ENCODE results near the gene ACAP3.

DNA sequence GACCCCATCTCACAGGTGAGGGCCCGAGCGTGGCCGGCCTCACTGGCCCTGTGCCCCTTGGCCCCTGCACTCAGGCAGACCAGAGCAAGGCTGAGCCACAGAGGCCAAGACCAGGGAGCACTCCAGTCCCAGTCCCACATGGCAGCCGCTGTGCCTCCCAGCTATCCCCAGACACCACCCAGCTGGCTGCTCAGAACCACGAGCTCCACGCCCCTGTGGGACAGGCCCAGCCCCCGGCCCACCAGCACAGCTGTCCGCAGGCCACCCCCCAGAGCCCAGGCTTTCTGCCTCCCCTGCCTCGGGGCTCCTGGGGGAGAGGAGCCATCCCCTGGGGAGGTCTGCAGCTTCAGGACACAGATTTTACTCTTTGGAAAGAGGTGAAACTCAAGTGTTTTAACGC is 52.1 kb downstream of the ACAP3 start:
- TF ChIP-seq, protein P1, sequence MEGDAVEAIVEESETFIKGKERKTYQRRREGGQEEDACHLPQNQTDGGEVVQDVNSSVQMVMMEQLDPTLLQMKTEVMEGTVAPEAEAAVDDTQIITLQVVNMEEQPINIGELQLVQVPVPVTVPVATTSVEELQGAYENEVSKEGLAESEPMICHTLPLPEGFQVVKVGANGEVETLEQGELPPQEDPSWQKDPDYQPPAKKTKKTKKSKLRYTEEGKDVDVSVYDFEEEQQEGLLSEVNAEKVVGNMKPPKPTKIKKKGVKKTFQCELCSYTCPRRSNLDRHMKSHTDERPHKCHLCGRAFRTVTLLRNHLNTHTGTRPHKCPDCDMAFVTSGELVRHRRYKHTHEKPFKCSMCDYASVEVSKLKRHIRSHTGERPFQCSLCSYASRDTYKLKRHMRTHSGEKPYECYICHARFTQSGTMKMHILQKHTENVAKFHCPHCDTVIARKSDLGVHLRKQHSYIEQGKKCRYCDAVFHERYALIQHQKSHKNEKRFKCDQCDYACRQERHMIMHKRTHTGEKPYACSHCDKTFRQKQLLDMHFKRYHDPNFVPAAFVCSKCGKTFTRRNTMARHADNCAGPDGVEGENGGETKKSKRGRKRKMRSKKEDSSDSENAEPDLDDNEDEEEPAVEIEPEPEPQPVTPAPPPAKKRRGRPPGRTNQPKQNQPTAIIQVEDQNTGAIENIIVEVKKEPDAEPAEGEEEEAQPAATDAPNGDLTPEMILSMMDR (IDR thresholded peaks at IDR 0.05; ENCODE audit: insufficient read depth, low read length): no peak
- TF ChIP-seq, protein P2, sequence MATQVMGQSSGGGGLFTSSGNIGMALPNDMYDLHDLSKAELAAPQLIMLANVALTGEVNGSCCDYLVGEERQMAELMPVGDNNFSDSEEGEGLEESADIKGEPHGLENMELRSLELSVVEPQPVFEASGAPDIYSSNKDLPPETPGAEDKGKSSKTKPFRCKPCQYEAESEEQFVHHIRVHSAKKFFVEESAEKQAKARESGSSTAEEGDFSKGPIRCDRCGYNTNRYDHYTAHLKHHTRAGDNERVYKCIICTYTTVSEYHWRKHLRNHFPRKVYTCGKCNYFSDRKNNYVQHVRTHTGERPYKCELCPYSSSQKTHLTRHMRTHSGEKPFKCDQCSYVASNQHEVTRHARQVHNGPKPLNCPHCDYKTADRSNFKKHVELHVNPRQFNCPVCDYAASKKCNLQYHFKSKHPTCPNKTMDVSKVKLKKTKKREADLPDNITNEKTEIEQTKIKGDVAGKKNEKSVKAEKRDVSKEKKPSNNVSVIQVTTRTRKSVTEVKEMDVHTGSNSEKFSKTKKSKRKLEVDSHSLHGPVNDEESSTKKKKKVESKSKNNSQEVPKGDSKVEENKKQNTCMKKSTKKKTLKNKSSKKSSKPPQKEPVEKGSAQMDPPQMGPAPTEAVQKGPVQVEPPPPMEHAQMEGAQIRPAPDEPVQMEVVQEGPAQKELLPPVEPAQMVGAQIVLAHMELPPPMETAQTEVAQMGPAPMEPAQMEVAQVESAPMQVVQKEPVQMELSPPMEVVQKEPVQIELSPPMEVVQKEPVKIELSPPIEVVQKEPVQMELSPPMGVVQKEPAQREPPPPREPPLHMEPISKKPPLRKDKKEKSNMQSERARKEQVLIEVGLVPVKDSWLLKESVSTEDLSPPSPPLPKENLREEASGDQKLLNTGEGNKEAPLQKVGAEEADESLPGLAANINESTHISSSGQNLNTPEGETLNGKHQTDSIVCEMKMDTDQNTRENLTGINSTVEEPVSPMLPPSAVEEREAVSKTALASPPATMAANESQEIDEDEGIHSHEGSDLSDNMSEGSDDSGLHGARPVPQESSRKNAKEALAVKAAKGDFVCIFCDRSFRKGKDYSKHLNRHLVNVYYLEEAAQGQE (IDR thresholded peaks at IDR 0.05; ENCODE audit: insufficient replicate concordance, low read depth): no peak
- TF ChIP-seq POLR2AphosphoS5 (IDR thresholded peaks at IDR 0.05; ENCODE audit: low read depth) (no peak), SPI1 (IDR thresholded peaks at IDR 0.05; ENCODE audit: borderline replicate concordance, low read depth) (no peak)

All from HL-60 (cell line).